ENCODE results near the gene NAALADL2.
"Not testable (repeated sequence)": the region's sequence is repeated elsewhere in the genome, so short reads cannot be mapped to it uniquely, and the experiment has no call there.

The NAALADL2 gene

GRCh38 chr3:175266478-175266877 lies 407.3 kb downstream of the NAALADL2 start:
- no peak for TF ChIP-seq CTCF (IDR thresholded peaks at IDR 0.05; ENCODE audit: low read depth, low read length, missing control alignments)
- in situ Hi-C loops (cut with HindIII; ENCODE audit: low sequenced_read_pairs), result no loop called here
- H3K4me3 ChIP-seq (ENCODE audit: low read depth, low read length), result no peak overlapping the region
- DNase-seq (ENCODE audit: low read depth), result no peak

DNA sequence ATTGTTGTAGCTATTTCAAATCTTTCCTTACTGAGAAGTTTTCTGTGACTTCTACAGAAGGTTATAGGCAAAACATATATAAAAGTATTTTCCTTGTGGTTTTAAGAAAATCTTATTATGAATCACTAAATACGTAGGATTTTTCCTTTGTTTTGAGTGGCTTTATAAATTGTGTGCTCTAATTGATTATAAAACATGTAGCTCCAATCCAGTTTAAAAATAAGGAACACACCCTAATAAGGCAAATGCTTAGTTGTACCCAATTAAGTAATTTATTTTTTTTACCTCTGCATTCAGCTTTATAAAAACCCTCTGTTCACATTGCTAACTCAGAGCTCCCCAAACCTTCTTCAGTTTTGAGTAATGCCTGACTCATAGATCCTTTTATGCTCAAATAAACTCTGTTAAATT lies 408.0 kb downstream of the NAALADL2 start:
- no peak for DNase-seq (ENCODE audit: low read depth)
- no peak overlapping the region for H3K4me3 ChIP-seq (ENCODE audit: low read depth, low read length)
- no peak for TF ChIP-seq CTCF (IDR thresholded peaks at IDR 0.05; ENCODE audit: low read depth, low read length, missing control alignments)
- in situ Hi-C loops (cut with HindIII; ENCODE audit: low sequenced_read_pairs), result no loop called here

- H3K4me3 ChIP-seq (ENCODE audit: low read depth, low read length), result no peak overlapping the region
- TF ChIP-seq CTCF (IDR thresholded peaks at IDR 0.05; ENCODE audit: low read depth, low read length, missing control alignments), result no peak
- DNase-seq (ENCODE audit: low read depth), result no peak
- in situ Hi-C loops (cut with HindIII; ENCODE audit: low sequenced_read_pairs), result no loop called here
Measured at GRCh38 chr3:175267561-175267960, 408.4 kb downstream of the NAALADL2 start.

- no peak for DNase-seq (ENCODE audit: low read depth)
- H3K4me3 ChIP-seq (ENCODE audit: low read depth, low read length), result no peak overlapping the region
- no peak for TF ChIP-seq CTCF (IDR thresholded peaks at IDR 0.05; ENCODE audit: low read depth, low read length, missing control alignments)
- in situ Hi-C loops (cut with HindIII; ENCODE audit: low sequenced_read_pairs), result no loop called here
Measured at GRCh38 chr3:175269394-175269793, 410.3 kb downstream of the NAALADL2 start.

DNA sequence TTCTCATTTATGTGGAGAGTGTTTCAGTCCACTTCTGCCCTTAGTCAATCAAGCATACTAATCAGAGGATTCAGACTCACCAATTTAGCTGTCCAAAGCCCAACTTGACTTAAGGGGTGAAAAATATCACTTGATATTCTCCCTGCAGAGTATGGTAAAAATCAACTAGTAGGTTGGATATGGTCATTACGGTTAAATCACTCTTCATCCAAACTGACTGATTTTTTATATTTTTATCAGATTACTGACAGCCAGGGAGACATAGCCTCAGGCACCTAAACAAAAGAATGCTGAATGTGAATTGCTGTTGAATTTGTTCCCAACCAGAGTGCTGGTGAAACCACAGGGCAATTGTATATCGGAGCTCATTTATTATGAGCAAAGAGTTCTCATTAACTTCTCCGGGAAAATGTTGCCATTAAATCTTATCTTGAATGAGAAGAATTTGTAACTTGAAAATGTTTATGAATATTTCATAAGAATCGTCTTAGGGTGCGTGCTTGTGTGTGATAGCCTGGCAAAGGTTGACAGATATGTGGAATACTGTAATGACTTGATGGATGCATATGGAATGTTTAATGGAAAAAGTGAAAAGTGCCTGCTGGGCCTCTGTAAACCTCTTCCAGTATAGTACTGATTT lies 411.2 kb downstream of the NAALADL2 start:
- in situ Hi-C loops (cut with HindIII; ENCODE audit: low sequenced_read_pairs), result no loop called here
- DNase-seq (ENCODE audit: low read depth), result peak; percentile 80
- no peak for TF ChIP-seq CTCF (IDR thresholded peaks at IDR 0.05; ENCODE audit: low read depth, low read length, missing control alignments)
- no peak overlapping the region for H3K4me3 ChIP-seq (ENCODE audit: low read depth, low read length)

- DNase-seq (ENCODE audit: low read depth), result no peak
- in situ Hi-C loops (cut with HindIII; ENCODE audit: low sequenced_read_pairs), result no loop called here
- H3K4me3 ChIP-seq (ENCODE audit: low read depth, low read length), result no peak overlapping the region
- no peak for TF ChIP-seq CTCF (IDR thresholded peaks at IDR 0.05; ENCODE audit: low read depth, low read length, missing control alignments)
Measured at GRCh38 chr3:175270866-175271265, 411.7 kb downstream of the NAALADL2 start.

DNA sequence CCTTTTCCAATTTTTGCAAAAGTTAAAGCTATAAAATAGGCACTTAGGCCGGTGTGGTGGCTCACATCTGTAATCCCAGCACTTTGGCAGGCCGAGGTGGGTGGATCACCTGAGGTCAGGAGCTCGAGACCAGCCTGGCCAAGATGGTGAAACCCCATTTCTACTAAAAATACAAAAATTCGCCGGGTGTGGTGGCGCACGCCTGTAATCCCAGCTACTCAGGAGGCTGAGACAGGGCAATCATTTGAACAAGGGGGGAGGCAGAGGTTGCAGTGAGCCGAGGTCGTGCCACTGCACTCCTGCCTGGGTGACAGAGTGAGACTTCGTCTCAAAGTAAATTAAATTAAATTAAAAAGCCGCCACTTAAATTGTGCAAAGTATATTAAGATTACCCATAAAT lies 412.3 kb downstream of the NAALADL2 start:
- DNase-seq (ENCODE audit: low read depth); in situ Hi-C loops (cut with HindIII; ENCODE audit: low sequenced_read_pairs); H3K4me3 ChIP-seq (ENCODE audit: low read depth, low read length): not testable (repeated sequence)

Data from astrocyte of the cerebellum (primary cell).